GM12878 (cell line): ENCODE results near the gene CKS2. TPM values are rescaled to one million over a fixed set of nuclear protein-coding genes. Genes with fewer than 3 reads are reported as not detected.

Experiments used
- ATAC-seq: fragments of 200-7000 bp; cut with Tn5 transposase; 3 replicates; pipeline ENCODE4 v1.9.1; 2020; ENCODE audit warnings: mild to moderate bottlenecking, moderate library complexity
- BruUV-seq: library from RNA; stranded (reverse); fragments of 400-500 nt; replicated peaks from 2 replicates; lab custom pipeline; 2021; lab: Mats Ljungman, UMichigan
- CTCF ChIA-PET: fragments of 300-600 bp; sonication (Branson Sonifier 250); formaldehyde crosslinking; extraction: SDS; loops from one replicate; lab custom pipeline; 2021; ENCODE audit warnings: inconsistent platforms; lab: Yijun Ruan, JAX
- POLR2A ChIA-PET: fragments of 350-600 bp; formaldehyde crosslinking; extraction: SDS; loops from one replicate; lab custom pipeline; 2021; ENCODE audit warnings: inconsistent platforms; lab: Charles Lee
- RAD21 ChIA-PET: fragments of 300-600 bp; sonication (Branson Sonifier 250); formaldehyde crosslinking; loops from one replicate; lab custom pipeline; 2023; ENCODE audit warnings: antibody characterized with exemption; ENCODE audit not compliant: unreplicated experiment; lab: Charles Lee
- SMC1A ChIA-PET: fragments of 300-600 bp; sonication (Branson Sonifier 250); formaldehyde crosslinking; loops from one replicate; lab custom pipeline; 2023; ENCODE audit not compliant: unreplicated experiment, uncharacterized antibody; lab: Charles Lee
- DNase-seq: peaks from one replicate; pipeline ENCODE4 v3.0.0-alpha.2; 2011; ENCODE audit warnings: low read depth, low spot score
- FAIRE-seq: peaks from 3 replicates; lab custom pipeline; 2011; peaks lifted over from hg19 to GRCh38; lab: Jason Lieb, UNC
- H2AFZ ChIP-seq: 2 replicates; pipeline ENCODE4 v1.6.0; 2011; ENCODE audit warnings: low read depth, low read length, control low read depth; ENCODE audit not compliant: control insufficient read depth
- H3K27ac ChIP-seq: 2 replicates; pipeline ENCODE4 v1.5.1; 2011; ENCODE audit warnings: control low read depth; ENCODE audit not compliant: control insufficient read depth, insufficient read depth
- H3K27me3 ChIP-seq, 2 experiments: replicated peaks in 1 of 2; 2 replicates each; pipeline versions ENCODE4 v1.6.0 to v1.6.1; 2011; ENCODE audit warnings: low read length in 1 of 2; ENCODE audit not compliant: control insufficient read depth in 2 of 2, insufficient read depth in 2 of 2
- H3K36me3 ChIP-seq, 2 experiments: 2 replicates each; pipeline ENCODE4 v1.5.1; 2011; ENCODE audit warnings: low read length in 1 of 2; ENCODE audit not compliant: control insufficient read depth in 2 of 2, insufficient read depth in 2 of 2
- H3K4me1 ChIP-seq: 2 replicates; pipeline ENCODE4 v1.6.1; 2011; ENCODE audit warnings: mild to moderate bottlenecking, low read length, moderate library complexity, mixed read lengths; ENCODE audit not compliant: control insufficient read depth, insufficient read depth
- H3K4me2 ChIP-seq: 2 replicates; pipeline ENCODE4 v1.6.0; 2011; ENCODE audit warnings: control low read depth; ENCODE audit not compliant: control insufficient read depth, insufficient read depth
- H3K4me3 ChIP-seq: fragments of 200-600 bp; sonication (generic); 2 replicates; pipeline ENCODE4 v1.5.1; 2016
- H3K79me2 ChIP-seq: 2 replicates; pipeline ENCODE4 v1.6.0; 2011; ENCODE audit warnings: low read length; ENCODE audit not compliant: control insufficient read depth, insufficient read depth
- H3K9ac ChIP-seq: 2 replicates; pipeline ENCODE4 v1.8.0; 2011; ENCODE audit warnings: low read length, control low read depth, mixed read lengths; ENCODE audit not compliant: control insufficient read depth, insufficient read depth
- H3K9me3 ChIP-seq: replicated peaks from 3 replicates; pipeline ENCODE4 v1.5.1; 2011; ENCODE audit warnings: mild to moderate bottlenecking, low read length; ENCODE audit not compliant: control insufficient read depth, insufficient read depth
- H4K20me1 ChIP-seq: 2 replicates; pipeline ENCODE4 v1.6.0; 2011; ENCODE audit not compliant: control insufficient read depth, insufficient read depth
- ELK1 ChIP-seq: IDR thresholded peaks from 2 replicates; pipeline ENCODE4 v1.6.1; 2012; ENCODE audit warnings: low read depth, low read length, improper control_type of control experiment
- EP300 ChIP-seq, 2 experiments: fragments of 150-350 bp in 1 of 2; IDR thresholded peaks; 2 replicates each; pipeline ENCODE4 v1.6.1; 2011 to 2012; ENCODE audit warnings: low read depth in 2 of 2, low read length in 2 of 2, borderline replicate concordance in 1 of 2, improper control_type of control experiment in 1 of 2, inconsistent platforms in 1 of 2; ENCODE audit not compliant: control insufficient read depth in 1 of 2
- JUND ChIP-seq: IDR thresholded peaks from 2 replicates; pipeline ENCODE4 v1.6.1; 2012; ENCODE audit warnings: low read depth, mild to moderate bottlenecking, low read length, improper control_type of control experiment, moderate library complexity
- MLLT1 ChIP-seq: fragments of 450-650 bp; IDR thresholded peaks from 2 replicates; pipeline ENCODE4 v1.6.1; 2016; ENCODE audit warnings: mild to moderate bottlenecking
- RCOR1 ChIP-seq: conservative IDR thresholded peaks from 2 replicates; pipeline ENCODE4 v1.6.1; 2012; ENCODE audit warnings: low read depth, low read length, improper control_type of control experiment
- RUNX3 ChIP-seq: IDR thresholded peaks from 2 replicates; pipeline ENCODE4 v1.6.1; 2012; ENCODE audit warnings: low read length, inconsistent platforms
- ZBTB11 ChIP-seq: fragments of 450-650 bp; formaldehyde crosslinking; IDR thresholded peaks from 2 replicates; pipeline ENCODE4 v1.5.0; 2022; ENCODE audit warnings: mild to moderate bottlenecking, missing genetic modification characterization
- whole genome bisulfite sequencing: methylation state at CpG from one replicate; pipeline ENCODE4 v1.1.6; 2016; ENCODE audit warnings: low lambda C conversion rate; ENCODE audit not compliant: insufficient replicate concordance, insufficient coverage; ENCODE audit errors: missing lambda C conversion rate; 5-methylcytosine and 5-hydroxymethylcytosine counted together
- in situ Hi-C: fragments of 300-500 bp; cut with MboI; formaldehyde crosslinking; loops from 9 replicates; pipeline ENCODE4 v1.14.3; 2018; ENCODE audit warnings: mixed read lengths
- intact Hi-C: fragments of 100-400 bp; cut with micrococcal nuclease; formaldehyde crosslinking; loops from one replicate; pipeline ENCODE4 v1.14.2; 2022; ENCODE audit not compliant: unreplicated experiment
- polyA plus RNA-seq, 11 experiments: library from polyadenylated mRNA; depleted of rRNA in 4 of 11; unstranded in 6 of 11; stranded (reverse) in 5 of 11; fragments of >200 nt; fragmentation: Nextera tagmentation in 4 of 11; fragmentation: Illumina TruSeq in 1 of 11; extraction: Ambion mirVana in 4 of 11; extraction: Trizol in 1 of 11; gene quantifications; 1 replicate in 1 of 11; 2 replicates in 10 of 11; pipeline versions ENCODE4 v1.2.1 to v1.2.3, GENCODE V29; 2011 to 2016; ENCODE audit warnings: inconsistent platforms in 2 of 11, missing spikeins in 2 of 11, low read depth in 1 of 11
- total RNA-seq, 4 experiments: library from RNA; depleted of rRNA in 3 of 4; stranded (reverse); fragments of >200 nt in 3 of 4; fragmentation: Illumina TruSeq in 1 of 4; extraction: Trizol in 1 of 4; gene quantifications; 2 replicates each; pipeline versions ENCODE4 v1.2.1 to v1.2.3, GENCODE V29; 2013 to 2021

CKS2 gene
- total and polyA plus RNA-seq, 10 of the 15 experiments (the other 5 are each of a cell fraction or from before 2014, with no cell fraction given): 172 to 1,251 (median 503) TPM

GRCh38 chr9:89277043-89277442, 34.0 kb upstream of the CKS2 start:
- peaks cover 5% of the 10 kb centered on the region; the same call in 2 of the 3 replicates for H3K9me3 ChIP-seq
- H3K27ac ChIP-seq: no peak overlapping the region
- in situ Hi-C loops (loop anchor here (5.0 kb wide), 1 partner anchor 685 kb away; no protein-coding TSS in a partner anchor), intact Hi-C loops (loop anchor here (5.0 kb wide), 1 partner anchor 95 kb away; no protein-coding TSS in a partner anchor)
- BruUV-seq: no TSS peak
- DNase-seq (no peak), ATAC-seq (no peak), FAIRE-seq (no peak)
- peak; percentile 68 for TF ChIP-seq RUNX3
- no peak for TF ChIP-seq JUND
- H3K4me3 ChIP-seq: no peak overlapping the region
- ChIA-PET CTCF (interaction anchor here (0.7 kb wide), 1 partner anchor 17 kb away, joined by 3 read pairs; no protein-coding TSS in a partner anchor), POLR2A (no interaction called here), RAD21 (no interaction called here), SMC1A (no interaction called here)
- H3K4me2 ChIP-seq: no peak overlapping the region
- H4K20me1 ChIP-seq: no peaks in the 10 kb centered on the region
- no peaks in the 10 kb centered on the region for H3K36me3 ChIP-seq
- no peaks in the 10 kb centered on the region for H3K27me3 ChIP-seq
- H3K79me2 ChIP-seq: no peaks in the 10 kb centered on the region
- 98% methylated on average over 2 of the region's 2 CpGs for WGBS
- H2AFZ ChIP-seq: no peak overlapping the region
- H3K9ac ChIP-seq: no peak overlapping the region
- H3K4me1 ChIP-seq: peaks cover 3% of the 10 kb centered on the region; the same call in 1 of the 2 replicates

GRCh38 chr9:89277454-89277853, 33.5 kb upstream of the CKS2 start:
- ChIA-PET POLR2A (no interaction called here), RAD21 (no interaction called here), CTCF (interaction anchor here (0.7 kb wide), 1 partner anchor 16 kb away, joined by 3 read pairs; no protein-coding TSS in a partner anchor), SMC1A (no interaction called here)
- no peak overlapping the region for H2AFZ ChIP-seq
- H3K4me3 ChIP-seq: no peak overlapping the region
- peaks cover 3% of the 10 kb centered on the region; the same call in 1 of the 2 replicates for H3K4me1 ChIP-seq
- DNase-seq: peak; percentile 9
- peak overlapping the region; percentile 51; the same call in 1 of the 2 replicates for H3K4me2 ChIP-seq
- intact Hi-C loops (loop anchor here (5.0 kb wide), 1 partner anchor 95 kb away; no protein-coding TSS in a partner anchor), in situ Hi-C loops (loop anchor here (5.0 kb wide), 1 partner anchor 685 kb away; no protein-coding TSS in a partner anchor)
- BruUV-seq: no TSS peak
- ATAC-seq: peak; percentile 56
- peak; percentile 66 for FAIRE-seq
- no peak overlapping the region for H3K9ac ChIP-seq
- no peaks in the 10 kb centered on the region for H3K79me2 ChIP-seq
- no peaks in the 10 kb centered on the region for H4K20me1 ChIP-seq
- H3K27me3 ChIP-seq: no peaks in the 10 kb centered on the region
- peaks cover 5% of the 10 kb centered on the region; the same call in 2 of the 3 replicates for H3K9me3 ChIP-seq
- no peak overlapping the region for H3K27ac ChIP-seq
- H3K36me3 ChIP-seq: no peaks in the 10 kb centered on the region
- TF ChIP-seq MLLT1 (no peak), EP300 (IDR thresholded peaks at IDR 0.05; ENCODE audit: borderline replicate concordance in 1 of 2, control insufficient read depth in 1 of 2, low read depth in 2 of 2, low read length in 2 of 2) (no peak), ELK1 (no peak), ZBTB11 (CRISPR knock-in tag) (no peak), RCOR1 (no peak)
